RCC 7860 (cell line): ENCODE measurements around the gene FFAR2.

Experiments used
- DNase-seq: peaks from one replicate; pipeline ENCODE4 v3.0.0-alpha.2; 2015; ENCODE audit warnings: low spot score
- FAIRE-seq: peaks from 2 replicates; lab custom pipeline; 2012; peaks lifted over from hg19 to GRCh38; lab: Jason Lieb, UNC

FFAR2 gene

GRCh38 chr19:35484252-35485036 lies 36.4 kb downstream of the FFAR2 start:
- DNase-seq (no peak), FAIRE-seq (no peak)

- no peak for DNase-seq
- no peak for FAIRE-seq
Measured at GRCh38 chr19:35486268-35486708, 38.2 kb downstream of the FFAR2 start.

- FAIRE-seq: no peak
- no peak for DNase-seq
Measured at GRCh38 chr19:35487656-35488182, 39.7 kb downstream of the FFAR2 start.

- no peak for DNase-seq
- no peak for FAIRE-seq
Measured at GRCh38 chr19:35488677-35489076, 40.6 kb downstream of the FFAR2 start.

GRCh38 chr19:35490364-35490763 lies 42.3 kb downstream of the FFAR2 start, which contains the start of gene KRTDAP:
Gene KRTDAP (minus strand): TSS chr19:35490464. CDS start chr19:35490442, 22 bp downstream.
- no peak for FAIRE-seq

GRCh38 chr19:35491836-35492360 lies 43.8 kb downstream of the FFAR2 start:
- FAIRE-seq (no peak), DNase-seq (no peak)

More at GRCh38 chr19:35490364-35490763, 42.3 kb downstream of the FFAR2 start, which contains the start of gene KRTDAP:
- DNase-seq: no peak

GRCh38 chr19:35493971-35494370 lies 45.9 kb downstream of the FFAR2 start:
- no peak for DNase-seq
- FAIRE-seq: no peak

GRCh38 chr19:35495107-35496064 lies 47.3 kb downstream of the FFAR2 start:
- FAIRE-seq: no peak

GRCh38 chr19:35497406-35497805 lies 49.3 kb downstream of the FFAR2 start:
- DNase-seq (no peak), FAIRE-seq (no peak)

More at GRCh38 chr19:35495107-35496064, 47.3 kb downstream of the FFAR2 start:
- DNase-seq: peak; percentile 23

- FAIRE-seq (no peak), DNase-seq (no peak)
Measured at GRCh38 chr19:35498220-35498619, 50.2 kb downstream of the FFAR2 start.

GRCh38 chr19:35498984-35499527 lies 51.0 kb downstream of the FFAR2 start:
- FAIRE-seq: no peak
- no peak for DNase-seq

- FAIRE-seq (no peak), DNase-seq (no peak)
Measured at GRCh38 chr19:35500611-35501010, 52.6 kb downstream of the FFAR2 start.
